ENCODE data around the gene CYB5R4. TPM values are rescaled to one million over a fixed set of nuclear protein-coding genes. Genes with fewer than 3 reads are reported as not detected.

The CYB5R4 gene
- total and polyA plus RNA-seq, 2 of the 13 experiments (the other 11 are each of a cell fraction or from before 2014, with no cell fraction given): 5.3 to 26.1 TPM

- TF ChIP-seq ZBTB26 (CRISPR knock-in tag; IDR thresholded peaks at IDR 0.05; ENCODE audit: borderline replicate concordance) (no peak), PAF1 (CRISPR knock-in tag; IDR thresholded peaks at IDR 0.05) (no peak), RELA (CRISPR knock-in tag; IDR thresholded peaks at IDR 0.05) (no peak), ATF1 (CRISPR knock-in tag; IDR thresholded peaks at IDR 0.05) (no peak), SKI (IDR thresholded peaks at IDR 0.05; ENCODE audit: partially characterized antibody) (no peak), MZF1 (CRISPR knock-in tag; IDR thresholded peaks at IDR 0.05; ENCODE audit: borderline replicate concordance) (no peak)
- TF ChIP-seq, protein P1, sequence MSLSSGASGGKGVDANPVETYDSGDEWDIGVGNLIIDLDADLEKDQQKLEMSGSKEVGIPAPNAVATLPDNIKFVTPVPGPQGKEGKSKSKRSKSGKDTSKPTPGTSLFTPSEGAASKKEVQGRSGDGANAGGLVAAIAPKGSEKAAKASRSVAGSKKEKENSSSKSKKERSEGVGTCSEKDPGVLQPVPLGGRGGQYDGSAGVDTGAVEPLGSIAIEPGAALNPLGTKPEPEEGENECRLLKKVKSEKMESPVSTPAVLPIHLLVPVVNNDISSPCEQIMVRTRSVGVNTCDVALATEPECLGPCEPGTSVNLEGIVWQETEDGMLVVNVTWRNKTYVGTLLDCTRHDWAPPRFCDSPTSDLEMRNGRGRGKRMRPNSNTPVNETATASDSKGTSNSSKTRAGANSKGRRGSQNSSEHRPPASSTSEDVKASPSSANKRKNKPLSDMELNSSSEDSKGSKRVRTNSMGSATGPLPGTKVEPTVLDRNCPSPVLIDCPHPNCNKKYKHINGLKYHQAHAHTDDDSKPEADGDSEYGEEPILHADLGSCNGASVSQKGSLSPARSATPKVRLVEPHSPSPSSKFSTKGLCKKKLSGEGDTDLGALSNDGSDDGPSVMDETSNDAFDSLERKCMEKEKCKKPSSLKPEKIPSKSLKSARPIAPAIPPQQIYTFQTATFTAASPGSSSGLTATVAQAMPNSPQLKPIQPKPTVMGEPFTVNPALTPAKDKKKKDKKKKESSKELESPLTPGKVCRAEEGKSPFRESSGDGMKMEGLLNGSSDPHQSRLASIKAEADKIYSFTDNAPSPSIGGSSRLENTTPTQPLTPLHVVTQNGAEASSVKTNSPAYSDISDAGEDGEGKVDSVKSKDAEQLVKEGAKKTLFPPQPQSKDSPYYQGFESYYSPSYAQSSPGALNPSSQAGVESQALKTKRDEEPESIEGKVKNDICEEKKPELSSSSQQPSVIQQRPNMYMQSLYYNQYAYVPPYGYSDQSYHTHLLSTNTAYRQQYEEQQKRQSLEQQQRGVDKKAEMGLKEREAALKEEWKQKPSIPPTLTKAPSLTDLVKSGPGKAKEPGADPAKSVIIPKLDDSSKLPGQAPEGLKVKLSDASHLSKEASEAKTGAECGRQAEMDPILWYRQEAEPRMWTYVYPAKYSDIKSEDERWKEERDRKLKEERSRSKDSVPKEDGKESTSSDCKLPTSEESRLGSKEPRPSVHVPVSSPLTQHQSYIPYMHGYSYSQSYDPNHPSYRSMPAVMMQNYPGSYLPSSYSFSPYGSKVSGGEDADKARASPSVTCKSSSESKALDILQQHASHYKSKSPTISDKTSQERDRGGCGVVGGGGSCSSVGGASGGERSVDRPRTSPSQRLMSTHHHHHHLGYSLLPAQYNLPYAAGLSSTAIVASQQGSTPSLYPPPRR (CRISPR knock-in tag; IDR thresholded peaks at IDR 0.05; ENCODE audit: borderline replicate concordance): no peak
- TF ChIP-seq, protein P2, sequence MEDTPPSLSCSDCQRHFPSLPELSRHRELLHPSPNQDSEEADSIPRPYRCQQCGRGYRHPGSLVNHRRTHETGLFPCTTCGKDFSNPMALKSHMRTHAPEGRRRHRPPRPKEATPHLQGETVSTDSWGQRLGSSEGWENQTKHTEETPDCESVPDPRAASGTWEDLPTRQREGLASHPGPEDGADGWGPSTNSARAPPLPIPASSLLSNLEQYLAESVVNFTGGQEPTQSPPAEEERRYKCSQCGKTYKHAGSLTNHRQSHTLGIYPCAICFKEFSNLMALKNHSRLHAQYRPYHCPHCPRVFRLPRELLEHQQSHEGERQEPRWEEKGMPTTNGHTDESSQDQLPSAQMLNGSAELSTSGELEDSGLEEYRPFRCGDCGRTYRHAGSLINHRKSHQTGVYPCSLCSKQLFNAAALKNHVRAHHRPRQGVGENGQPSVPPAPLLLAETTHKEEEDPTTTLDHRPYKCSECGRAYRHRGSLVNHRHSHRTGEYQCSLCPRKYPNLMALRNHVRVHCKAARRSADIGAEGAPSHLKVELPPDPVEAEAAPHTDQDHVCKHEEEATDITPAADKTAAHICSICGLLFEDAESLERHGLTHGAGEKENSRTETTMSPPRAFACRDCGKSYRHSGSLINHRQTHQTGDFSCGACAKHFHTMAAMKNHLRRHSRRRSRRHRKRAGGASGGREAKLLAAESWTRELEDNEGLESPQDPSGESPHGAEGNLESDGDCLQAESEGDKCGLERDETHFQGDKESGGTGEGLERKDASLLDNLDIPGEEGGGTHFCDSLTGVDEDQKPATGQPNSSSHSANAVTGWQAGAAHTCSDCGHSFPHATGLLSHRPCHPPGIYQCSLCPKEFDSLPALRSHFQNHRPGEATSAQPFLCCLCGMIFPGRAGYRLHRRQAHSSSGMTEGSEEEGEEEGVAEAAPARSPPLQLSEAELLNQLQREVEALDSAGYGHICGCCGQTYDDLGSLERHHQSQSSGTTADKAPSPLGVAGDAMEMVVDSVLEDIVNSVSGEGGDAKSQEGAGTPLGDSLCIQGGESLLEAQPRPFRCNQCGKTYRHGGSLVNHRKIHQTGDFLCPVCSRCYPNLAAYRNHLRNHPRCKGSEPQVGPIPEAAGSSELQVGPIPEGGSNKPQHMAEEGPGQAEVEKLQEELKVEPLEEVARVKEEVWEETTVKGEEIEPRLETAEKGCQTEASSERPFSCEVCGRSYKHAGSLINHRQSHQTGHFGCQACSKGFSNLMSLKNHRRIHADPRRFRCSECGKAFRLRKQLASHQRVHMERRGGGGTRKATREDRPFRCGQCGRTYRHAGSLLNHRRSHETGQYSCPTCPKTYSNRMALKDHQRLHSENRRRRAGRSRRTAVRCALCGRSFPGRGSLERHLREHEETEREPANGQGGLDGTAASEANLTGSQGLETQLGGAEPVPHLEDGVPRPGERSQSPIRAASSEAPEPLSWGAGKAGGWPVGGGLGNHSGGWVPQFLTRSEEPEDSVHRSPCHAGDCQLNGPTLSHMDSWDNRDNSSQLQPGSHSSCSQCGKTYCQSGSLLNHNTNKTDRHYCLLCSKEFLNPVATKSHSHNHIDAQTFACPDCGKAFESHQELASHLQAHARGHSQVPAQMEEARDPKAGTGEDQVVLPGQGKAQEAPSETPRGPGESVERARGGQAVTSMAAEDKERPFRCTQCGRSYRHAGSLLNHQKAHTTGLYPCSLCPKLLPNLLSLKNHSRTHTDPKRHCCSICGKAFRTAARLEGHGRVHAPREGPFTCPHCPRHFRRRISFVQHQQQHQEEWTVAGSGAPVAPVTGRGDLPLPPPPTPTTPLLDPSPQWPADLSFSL (CRISPR knock-in tag; IDR thresholded peaks at IDR 0.05): no peak
- TF ChIP-seq, protein P3, sequence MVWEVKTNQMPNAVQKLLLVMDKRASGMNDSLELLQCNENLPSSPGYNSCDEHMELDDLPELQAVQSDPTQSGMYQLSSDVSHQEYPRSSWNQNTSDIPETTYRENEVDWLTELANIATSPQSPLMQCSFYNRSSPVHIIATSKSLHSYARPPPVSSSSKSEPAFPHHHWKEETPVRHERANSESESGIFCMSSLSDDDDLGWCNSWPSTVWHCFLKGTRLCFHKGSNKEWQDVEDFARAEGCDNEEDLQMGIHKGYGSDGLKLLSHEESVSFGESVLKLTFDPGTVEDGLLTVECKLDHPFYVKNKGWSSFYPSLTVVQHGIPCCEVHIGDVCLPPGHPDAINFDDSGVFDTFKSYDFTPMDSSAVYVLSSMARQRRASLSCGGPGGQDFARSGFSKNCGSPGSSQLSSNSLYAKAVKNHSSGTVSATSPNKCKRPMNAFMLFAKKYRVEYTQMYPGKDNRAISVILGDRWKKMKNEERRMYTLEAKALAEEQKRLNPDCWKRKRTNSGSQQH (CRISPR knock-in tag; IDR thresholded peaks at IDR 0.05; ENCODE audit: low read depth): no peak
These were observed 43.7 kb upstream of the CYB5R4 start for GRCh38 chr6:83815631-83816272.

More at GRCh38 chr6:83815631-83816272, 43.7 kb upstream of the CYB5R4 start:
- Histone ChIP-seq H3K27ac (ENCODE audit: extremely low read length, insufficient read depth, low read length) (no peak overlapping the region), H3K4me1 (ENCODE audit: insufficient read depth, low read length) (no peaks in the 10 kb centered on the region), H3K79me2 (ENCODE audit: insufficient read depth, low read length) (no peaks in the 10 kb centered on the region), H4K20me1 (ENCODE audit: insufficient read depth, low read length) (no peaks in the 10 kb centered on the region), H3K4me2 (ENCODE audit: low read depth, low read length) (no peak overlapping the region), H3K4me3 (replicated peaks in 1 of 3; ENCODE audit: insufficient read depth in 1 of 3, low read depth in 2 of 3, low read length in 3 of 3) (no peak overlapping the region), H3K9ac (ENCODE audit: insufficient read depth, low read depth, low read length) (no peak overlapping the region), H3K27me3 (ENCODE audit: control insufficient read depth in 1 of 2, insufficient read depth in 2 of 2, low read length in 2 of 2) (no peaks in the 10 kb centered on the region; a peak in 1 of 5 replicates), H3K36me3 (replicated peaks in 1 of 2; ENCODE audit: control insufficient read depth in 1 of 2, insufficient read depth in 2 of 2, low read length in 2 of 2) (no peaks in the 10 kb centered on the region), H2AFZ (ENCODE audit: low read length) (no peak overlapping the region), H3K9me3 (ENCODE audit: low read length) (no peaks in the 10 kb centered on the region)
- FAIRE-seq (no peak), DNase-seq (ENCODE audit: low spot score) (no peak), ATAC-seq (no peak)
- BruUV-seq (replicated peaks): no TSS peak
- ChIA-PET CTCF (ENCODE audit: low intra/inter-chr PET ratio, low total read pairs) (no interaction called here), POLR2A (no interaction called here)
- in situ Hi-C loops (cut with HindIII; ENCODE audit: extremely low pct_ligation_motif_present, low pct_unique_long_range_greater_than_20kb) (no loop called here), intact Hi-C loops (cut with micrococcal nuclease; ENCODE audit: unreplicated experiment) (no loop called here)
- 4% methylated on average over 2 of the region's 2 CpGs for WGBS (ENCODE audit: low lambda C conversion rate)

Data from HepG2 (cell line).